NCI-H1092 treated with DMSO at 0.1 percent for 48 hours (cell line): ENCODE results near the gene GUCY1A2.

Experiments
- DNase-seq: peaks from one replicate; lab custom pipeline; 2025; lab: John Stamatoyannopoulos, UW

GUCY1A2 gene

GRCh38 chr11:106998916-106999188 lies 19.4 kb downstream of the GUCY1A2 start:
- no peak for DNase-seq

DNA sequence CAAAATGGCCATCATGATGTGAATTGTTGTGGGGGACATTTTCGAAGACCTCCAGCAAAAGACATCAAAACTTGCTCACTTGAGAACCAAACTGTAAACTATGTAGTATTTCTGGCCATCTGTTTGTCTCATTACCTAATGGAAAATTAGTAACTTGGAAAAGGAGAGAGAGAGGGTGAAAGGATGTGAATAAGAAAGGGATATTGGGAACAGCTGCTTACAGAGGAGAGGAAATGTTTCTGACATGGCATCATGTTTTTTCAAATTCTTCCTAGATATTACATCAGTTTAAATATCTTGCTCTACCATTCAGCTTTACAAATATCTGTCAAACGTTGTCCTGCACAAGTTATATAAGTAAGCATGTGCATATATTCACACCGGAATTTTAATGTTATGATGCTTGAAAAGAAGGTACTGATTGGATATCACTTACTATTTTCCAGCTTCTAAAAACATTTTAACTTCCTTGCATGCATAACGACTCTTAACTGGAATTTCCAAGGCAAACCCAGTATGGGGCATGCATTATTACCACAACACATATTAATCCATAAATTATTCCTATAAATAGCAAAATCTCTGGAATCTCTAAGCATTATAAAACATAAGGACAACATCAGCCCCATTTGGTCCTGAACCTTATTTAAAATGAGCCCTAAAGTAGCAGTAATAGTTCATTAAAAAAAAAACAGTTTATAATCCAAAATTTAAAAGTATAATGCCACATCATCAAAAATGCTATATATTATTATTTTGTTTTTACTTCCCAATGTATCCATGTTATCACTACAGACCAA lies 20.0 kb downstream of the GUCY1A2 start:
- DNase-seq: no peak

DNA sequence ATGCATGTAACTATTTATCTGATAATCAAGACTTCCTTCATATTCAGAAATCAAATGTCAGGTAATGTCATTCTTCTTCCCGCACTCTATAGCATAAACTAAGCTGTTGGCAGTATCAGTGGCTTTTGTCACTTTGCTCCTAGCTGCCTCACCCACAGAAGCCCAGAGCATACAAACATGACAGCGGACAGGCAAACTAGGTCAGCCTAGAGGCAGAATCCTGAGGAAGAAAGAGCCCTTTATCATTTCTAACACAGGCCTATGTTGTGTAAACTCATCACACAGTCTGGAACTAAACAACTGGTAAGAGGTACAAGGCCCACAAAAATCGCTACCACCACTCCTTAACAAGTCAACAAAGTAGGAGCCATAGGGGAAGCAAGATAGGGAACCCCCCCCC lies 21.0 kb downstream of the GUCY1A2 start:
- DNase-seq: no peak

DNA sequence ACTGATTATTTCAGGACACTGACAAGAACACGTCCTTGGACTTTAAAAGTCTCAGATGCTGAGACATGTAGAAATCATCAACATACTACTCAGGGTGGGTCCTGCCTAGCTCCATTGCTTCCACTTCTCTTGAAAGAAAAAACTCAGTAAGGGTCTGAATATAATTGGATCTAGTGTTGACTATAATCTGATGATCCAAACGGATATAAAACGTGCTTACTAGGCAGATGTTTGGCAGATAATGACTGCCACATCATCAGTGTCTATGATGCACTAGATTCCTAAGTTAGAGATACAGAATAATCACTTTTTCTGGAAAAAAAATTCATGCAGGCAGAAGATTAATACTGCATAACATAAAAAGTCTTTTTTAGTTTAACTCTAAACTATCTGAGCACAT lies 21.6 kb downstream of the GUCY1A2 start:
- DNase-seq: no peak

- DNase-seq: no peak
These were observed 27.9 kb downstream of the GUCY1A2 start for GRCh38 chr11:106990331-106990730.

DNA sequence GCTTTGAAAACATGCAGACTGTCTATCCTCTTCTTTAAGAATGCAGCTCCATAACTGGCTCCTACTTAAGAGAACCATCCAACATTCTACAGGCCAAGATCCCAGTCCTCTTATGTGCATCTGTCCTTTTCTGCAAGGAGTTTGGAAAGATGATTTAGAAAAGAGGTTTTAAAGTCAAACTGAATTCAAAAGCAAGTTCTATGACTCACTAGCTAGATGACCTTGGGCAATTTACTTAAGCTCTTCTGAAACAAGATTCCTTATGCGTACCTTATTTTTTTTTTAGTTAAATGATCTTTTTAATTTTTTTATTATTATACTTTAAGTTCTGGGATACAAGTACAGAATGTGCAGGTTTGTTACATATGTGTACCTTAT lies 29.2 kb downstream of the GUCY1A2 start:
- no peak for DNase-seq

GRCh38 chr11:106988151-106989077 lies 29.9 kb downstream of the GUCY1A2 start:
- no peak for DNase-seq

GRCh38 chr11:106986673-106987072 lies 31.6 kb downstream of the GUCY1A2 start:
- DNase-seq: no peak

DNA sequence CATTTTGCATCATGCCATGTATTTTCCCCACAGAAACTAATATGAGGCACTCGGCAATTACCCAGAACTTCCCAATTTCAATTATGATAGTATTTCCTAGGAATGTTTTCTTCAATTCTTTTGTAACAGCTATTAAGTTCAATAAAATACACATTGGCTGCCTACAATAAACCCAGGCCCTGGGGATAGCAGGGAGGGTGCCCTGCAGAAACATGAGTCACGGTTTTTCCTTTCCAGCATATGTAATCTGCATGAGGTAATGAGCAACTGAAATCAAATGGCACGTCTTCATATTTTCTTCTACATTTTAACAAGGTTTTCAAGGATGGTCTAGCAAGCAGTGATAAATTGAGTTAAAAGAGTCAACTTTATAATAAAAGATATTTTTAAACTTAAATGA lies 32.0 kb downstream of the GUCY1A2 start:
- DNase-seq: no peak

DNA sequence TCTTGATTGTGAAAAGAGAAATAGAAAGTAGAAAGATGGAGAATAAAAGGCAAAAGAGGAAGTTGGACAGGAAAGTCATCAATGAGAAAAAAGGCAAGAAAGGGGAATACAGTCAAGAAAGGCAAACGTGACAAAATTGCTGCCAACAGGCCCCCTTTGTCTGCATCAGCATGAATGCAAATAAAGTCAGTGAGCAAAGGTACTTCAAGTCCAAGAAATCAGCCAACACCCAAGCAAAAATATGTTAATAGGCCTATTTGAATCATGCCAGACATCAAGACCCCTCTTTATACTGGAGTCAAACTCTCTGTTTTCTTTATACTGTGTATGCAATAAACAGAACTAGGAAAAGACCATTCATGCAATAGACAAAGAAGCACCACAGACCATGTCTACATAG lies 34.3 kb downstream of the GUCY1A2 start:
- DNase-seq: no peak

- DNase-seq: no peak
These were observed 35.0 kb downstream of the GUCY1A2 start for GRCh38 chr11:106983261-106983660.

GRCh38 chr11:106974831-106975230 lies 43.4 kb downstream of the GUCY1A2 start:
- DNase-seq: no peak

DNA sequence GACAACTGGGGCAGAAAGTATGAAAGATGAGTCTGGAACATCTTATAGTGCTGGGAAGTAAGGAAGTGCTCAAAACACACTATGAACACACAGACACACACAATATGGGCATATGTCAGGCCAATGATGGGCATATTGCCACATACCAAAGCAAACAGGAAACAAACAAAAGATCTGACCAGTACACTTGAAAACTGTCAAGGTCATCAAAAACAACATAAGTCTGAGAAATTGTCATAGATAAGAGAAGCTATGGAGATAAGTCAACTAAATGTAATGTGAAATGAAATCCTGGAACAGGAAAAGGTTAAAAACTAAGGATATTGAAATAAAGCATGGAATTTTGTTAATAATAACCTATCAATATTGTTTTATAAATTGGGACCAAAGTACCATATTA lies 46.4 kb downstream of the GUCY1A2 start:
- no peak for DNase-seq

DNA sequence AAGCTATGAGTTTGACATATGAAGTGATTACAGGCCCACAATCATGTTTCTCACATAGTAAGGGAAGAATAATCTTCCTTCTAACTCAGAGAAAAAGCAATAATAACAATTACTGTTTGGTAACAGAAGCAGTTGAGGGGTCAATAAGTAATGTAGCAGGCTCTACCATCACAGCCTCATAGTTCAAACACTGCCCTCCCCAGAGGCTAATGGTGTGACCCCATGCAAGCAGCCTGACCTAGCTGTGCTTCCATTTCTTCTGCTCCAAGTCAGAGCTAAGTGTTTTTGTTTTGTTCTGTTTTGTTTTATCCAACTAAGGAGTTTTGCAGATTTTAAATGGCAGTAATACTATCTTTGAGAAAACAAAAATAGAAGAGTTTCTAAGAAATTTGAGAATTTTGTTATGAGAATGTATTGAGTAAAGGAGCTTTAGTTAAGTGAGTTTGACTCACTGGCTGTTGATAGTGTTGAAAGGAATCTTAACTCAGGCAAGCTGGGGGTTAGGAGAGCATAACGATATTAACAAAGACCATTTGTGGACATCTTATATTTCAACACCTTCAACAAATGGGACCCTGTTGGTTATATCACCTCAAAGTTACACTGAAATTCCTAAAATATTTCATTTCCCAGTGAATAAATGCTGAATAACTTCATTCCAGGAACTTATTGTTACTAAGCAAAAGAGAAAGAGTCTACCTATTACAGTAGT lies 48.5 kb downstream of the GUCY1A2 start:
- DNase-seq: no peak

DNA sequence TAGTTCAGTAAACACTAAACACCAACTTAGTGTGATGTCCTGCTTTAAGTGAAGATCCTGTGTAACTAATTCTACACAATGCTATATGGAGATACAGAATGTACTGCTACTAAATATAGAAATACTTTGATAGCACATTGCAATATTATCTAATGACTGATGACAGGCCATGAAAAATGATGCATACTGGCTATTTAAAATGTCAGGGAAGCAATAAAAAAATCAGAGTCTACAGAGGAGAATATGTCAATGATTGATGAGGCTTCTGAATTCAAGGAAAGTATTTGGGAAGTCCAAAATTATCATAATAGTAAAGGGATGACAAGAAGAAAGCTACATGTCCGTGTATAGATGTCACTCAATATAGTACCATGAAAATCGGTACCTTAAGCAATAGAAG lies 55.3 kb downstream of the GUCY1A2 start:
- DNase-seq: no peak

DNA sequence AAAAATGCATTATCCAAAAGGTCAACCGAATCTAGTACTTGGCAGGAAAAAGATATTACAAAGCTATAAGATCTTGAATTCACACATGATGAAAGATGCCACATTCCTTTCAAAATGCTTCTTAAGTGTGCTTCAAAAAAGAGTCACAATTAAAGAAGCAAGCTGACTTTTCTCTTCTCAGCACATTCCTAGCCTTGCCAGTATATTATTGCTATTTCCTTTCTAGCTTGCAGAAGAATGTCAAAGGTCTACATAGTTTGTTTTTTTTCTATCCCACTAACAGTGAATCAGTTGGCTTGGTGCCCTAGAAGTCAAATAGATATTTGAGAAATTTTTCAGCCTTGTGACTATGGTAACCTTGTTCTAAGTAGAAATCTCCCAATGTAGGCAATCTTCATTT lies 56.8 kb downstream of the GUCY1A2 start:
- DNase-seq: no peak

GRCh38 chr11:106961048-106961447 lies 57.2 kb downstream of the GUCY1A2 start:
- DNase-seq: no peak

DNA sequence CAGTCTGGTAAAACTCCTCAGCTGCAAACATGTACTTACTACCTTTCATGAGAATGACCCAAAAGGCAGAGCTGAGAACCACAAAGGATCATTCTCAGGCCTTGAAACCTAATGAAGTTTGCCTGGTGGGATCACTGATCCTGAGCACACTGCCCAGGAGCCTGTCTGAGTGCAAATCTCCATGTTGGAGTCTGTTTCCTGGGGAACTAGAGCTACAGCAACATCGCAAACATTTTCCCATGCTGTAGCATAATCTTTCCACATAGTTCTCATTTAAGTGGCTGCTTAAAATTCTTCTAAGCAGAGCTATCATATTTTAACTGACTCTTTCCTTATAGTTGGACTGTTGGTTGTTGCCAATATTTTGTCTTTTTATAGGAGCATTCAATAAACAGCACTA lies 58.5 kb downstream of the GUCY1A2 start:
- DNase-seq: no peak

DNA sequence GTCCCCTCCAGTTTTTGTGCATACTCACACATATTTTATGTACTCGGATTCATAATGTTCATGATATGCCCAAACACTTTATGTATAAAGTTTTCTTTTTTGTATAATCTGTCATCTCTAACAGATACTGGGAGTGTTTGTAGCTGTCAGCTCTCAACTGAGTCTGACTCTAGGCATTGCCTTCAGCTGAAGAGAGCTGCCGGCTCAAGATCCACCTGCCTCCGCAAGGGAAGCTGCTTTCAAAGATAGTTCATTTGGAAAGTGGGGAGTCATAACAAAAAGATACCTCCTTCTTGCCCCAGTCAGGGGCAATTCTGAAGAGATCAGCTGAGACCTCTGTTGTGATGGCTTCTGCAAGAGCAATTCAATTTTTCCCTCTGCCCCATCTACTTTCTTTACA lies 58.9 kb downstream of the GUCY1A2 start:
- DNase-seq: no peak

- no peak for DNase-seq
These were observed 59.6 kb downstream of the GUCY1A2 start for GRCh38 chr11:106958517-106959248.

DNA sequence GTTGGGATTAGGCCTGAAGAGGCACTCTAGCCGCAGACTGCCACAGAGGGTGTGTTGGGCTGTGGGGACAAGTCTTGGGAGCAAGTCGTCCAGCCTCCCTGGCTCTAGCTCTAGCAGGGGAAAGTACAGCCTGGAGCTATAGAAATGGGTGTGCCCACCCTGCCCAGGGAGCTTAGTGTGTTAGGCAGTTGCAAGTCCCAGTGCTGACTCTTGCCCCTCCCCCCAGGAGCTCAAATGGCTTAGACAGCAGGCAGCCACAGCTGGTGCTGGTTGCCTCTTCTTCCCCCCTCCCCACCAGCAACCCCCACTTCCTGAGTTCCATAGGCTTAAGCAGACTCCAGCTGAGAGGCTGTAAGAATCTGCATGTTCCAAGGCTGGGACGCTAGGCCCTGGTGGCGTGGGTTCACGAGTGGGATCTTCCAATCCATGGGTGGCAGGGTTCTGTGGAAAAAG lies 61.2 kb downstream of the GUCY1A2 start:
- DNase-seq: no peak

- no peak for DNase-seq
These were observed 68.2 kb downstream of the GUCY1A2 start for GRCh38 chr11:106950067-106950491.
